Measurements from ENCODE around the gene IDH3A. TPM values are rescaled to one million over a fixed set of nuclear protein-coding genes. Genes with fewer than 3 reads are reported as not detected.

Gene IDH3A
- total and polyA plus RNA-seq, 9 of the 15 experiments (the other 6 are each of a cell fraction or from before 2014, with no cell fraction given) = 37.4 to 249 (median 107) TPM

DNA sequence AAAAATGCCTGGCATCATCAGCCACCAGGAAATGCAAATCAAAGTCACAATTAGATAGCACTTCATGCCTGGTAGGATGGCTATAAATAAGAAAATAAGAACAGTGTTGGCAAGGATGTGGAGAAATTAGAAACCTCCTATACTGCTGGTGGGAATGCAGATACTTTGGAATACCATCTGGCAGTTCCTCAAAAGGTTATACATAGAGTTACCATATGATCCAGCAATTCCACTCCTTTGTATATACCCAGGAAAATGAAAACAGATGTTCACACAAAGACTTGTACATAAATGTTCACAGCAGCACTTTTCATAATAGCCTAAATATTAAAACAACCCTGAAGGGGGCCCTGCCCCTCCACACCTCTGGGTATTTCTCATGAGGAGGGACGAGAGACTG, 71.6 kb downstream of the IDH3A start:
- no peak for DNase-seq (ENCODE audit: extremely low read depth in 1 of 4, low spot score in 3 of 4)
- in situ Hi-C loops (cut with MboI) = no loop called here
- no TSS peak for BruUV-seq (replicated peaks)
- Histone ChIP-seq H2AFZ (ENCODE audit: low read depth, low read length) (no peak overlapping the region), H3K4me1 (replicated peaks in 1 of 2; ENCODE audit: control insufficient read depth in 2 of 2, insufficient read depth in 2 of 2, low read length in 2 of 2) (no peaks in the 10 kb centered on the region), H3K27ac (ENCODE audit: extremely low read depth, low read depth, low read length) (no peak overlapping the region), H3K9ac (ENCODE audit: insufficient read depth in 1 of 2, low read depth in 2 of 2, low read length in 2 of 2) (no peak overlapping the region), H3K36me3 (ENCODE audit: control insufficient read depth, insufficient read depth, low read length) (no peaks in the 10 kb centered on the region), H3K79me2 (ENCODE audit: control insufficient read depth, insufficient read depth, low read length) (no peaks in the 10 kb centered on the region), H3K27me3 (ENCODE audit: control insufficient read depth in 2 of 2, insufficient read depth in 2 of 2, low read length in 2 of 2) (peaks cover 0 to 4% of the 10 kb centered on the region in 2 experiments; a peak in 2 of 5 replicates), H3K9me1 (ENCODE audit: control insufficient read depth, insufficient read depth, low read length) (no peaks in the 10 kb centered on the region), H3K4me3 (no peak overlapping the region), H4K20me1 (replicated peaks; ENCODE audit: control insufficient read depth, insufficient read depth, low read length) (no peaks in the 10 kb centered on the region), H3K4me2 (ENCODE audit: insufficient read depth, low read length) (no peak overlapping the region), H3K9me3 (replicated peaks; ENCODE audit: control insufficient read depth, insufficient read depth, low read depth, low read length) (no peaks in the 10 kb centered on the region; the same call in 1 of the 2 replicates)
- ChIA-PET POLR2A (no interaction called here), CTCF (ENCODE audit: low intra/inter-chr PET ratio) (interaction anchor here (0.6 kb wide), 1 partner anchor 54 kb away, joined by 3 read pairs; no protein-coding TSS in a partner anchor)
- ATAC-seq = no peak
- FAIRE-seq = no peak
- 14% methylated on average over 1 of the region's 1 CpG for WGBS (ENCODE audit: insufficient coverage, low coverage, missing lambda C conversion rate)
- TF ChIP-seq ZNF785 (CRISPR knock-in tag; IDR thresholded peaks at IDR 0.05) (no peak), MYNN (IDR thresholded peaks at IDR 0.05) (no peak), MYNN (CRISPR knock-in tag; IDR thresholded peaks at IDR 0.05) (no peak), SIN3B (IDR thresholded peaks at IDR 0.05; ENCODE audit: low read depth) (no peak), CEBPG (CRISPR knock-in tag; IDR thresholded peaks at IDR 0.05) (no peak), CEBPG (tag; conservative IDR thresholded peaks at IDR 0.05 in 1 of 2, IDR thresholded peaks at IDR 0.05 in 1 of 2) (no peak), ZBTB7A (IDR thresholded peaks at IDR 0.05; ENCODE audit: borderline replicate concordance, control insufficient read depth, low read depth, low read length) (no peak), PML (IDR thresholded peaks at IDR 0.05; ENCODE audit: low read length) (no peak), TEAD1 (CRISPR knock-in tag; IDR thresholded peaks at IDR 0.05) (no peak), FOXK2 (conservative IDR thresholded peaks at IDR 0.05 in 1 of 2, IDR thresholded peaks at IDR 0.05 in 1 of 2; ENCODE audit: low read depth in 2 of 2) (no peak), ZNF57 (CRISPR knock-in tag; IDR thresholded peaks at IDR 0.05) (no peak), PHB (CRISPR knock-in tag; IDR thresholded peaks at IDR 0.05) (no peak), MAZ (CRISPR knock-in tag; conservative IDR thresholded peaks at IDR 0.05 in 1 of 2, IDR thresholded peaks at IDR 0.05 in 1 of 2) (no peak), SP1 (CRISPR knock-in tag; IDR thresholded peaks at IDR 0.05) (no peak)
- TF ChIP-seq, protein P1, sequence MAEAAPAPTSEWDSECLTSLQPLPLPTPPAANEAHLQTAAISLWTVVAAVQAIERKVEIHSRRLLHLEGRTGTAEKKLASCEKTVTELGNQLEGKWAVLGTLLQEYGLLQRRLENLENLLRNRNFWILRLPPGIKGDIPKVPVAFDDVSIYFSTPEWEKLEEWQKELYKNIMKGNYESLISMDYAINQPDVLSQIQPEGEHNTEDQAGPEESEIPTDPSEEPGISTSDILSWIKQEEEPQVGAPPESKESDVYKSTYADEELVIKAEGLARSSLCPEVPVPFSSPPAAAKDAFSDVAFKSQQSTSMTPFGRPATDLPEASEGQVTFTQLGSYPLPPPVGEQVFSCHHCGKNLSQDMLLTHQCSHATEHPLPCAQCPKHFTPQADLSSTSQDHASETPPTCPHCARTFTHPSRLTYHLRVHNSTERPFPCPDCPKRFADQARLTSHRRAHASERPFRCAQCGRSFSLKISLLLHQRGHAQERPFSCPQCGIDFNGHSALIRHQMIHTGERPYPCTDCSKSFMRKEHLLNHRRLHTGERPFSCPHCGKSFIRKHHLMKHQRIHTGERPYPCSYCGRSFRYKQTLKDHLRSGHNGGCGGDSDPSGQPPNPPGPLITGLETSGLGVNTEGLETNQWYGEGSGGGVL (CRISPR knock-in tag; IDR thresholded peaks at IDR 0.05) = no peak
- intact Hi-C loops (cut with micrococcal nuclease) = no loop called here
